Measurements from ENCODE around the gene TRPC4. TPM values are rescaled to one million over a fixed set of nuclear protein-coding genes. Genes with fewer than 3 reads are reported as not detected.

The TRPC4 gene
- total RNA-seq, 6 experiments from 2014 or later, result 0.07 to 0.74 (median 0.46) TPM; not detected in 2

GRCh38 chr13:37889820-37890219 lies 20.2 kb upstream of the TRPC4 start:
- intact Hi-C loops (cut with DNase I), result no loop called here
- DNase-seq (no peak), ATAC-seq (no peak)
- Histone ChIP-seq H3K4me3 (no peak overlapping the region), H3K36me3 (no peaks in the 10 kb centered on the region), H3K4me1 (no peaks in the 10 kb centered on the region), H3K9me3 (no peaks in the 10 kb centered on the region), H3K27ac (no peak overlapping the region), H3K27me3 (no peaks in the 10 kb centered on the region)
- WGBS (ENCODE audit: insufficient coverage, low coverage, low lambda C conversion rate, missing lambda C conversion rate), result 33% methylated on average over 4 of the region's 4 CpGs
- TF ChIP-seq CTCF (IDR thresholded peaks at IDR 0.05) (no peak), POLR2A (IDR thresholded peaks at IDR 0.05) (no peak)

- Histone ChIP-seq H3K27me3 (no peaks in the 10 kb centered on the region), H3K4me3 (no peak overlapping the region), H3K4me1 (no peaks in the 10 kb centered on the region), H3K36me3 (no peaks in the 10 kb centered on the region), H3K27ac (no peak overlapping the region), H3K9me3 (no peaks in the 10 kb centered on the region)
- WGBS (ENCODE audit: insufficient coverage, low coverage, low lambda C conversion rate, missing lambda C conversion rate), result 68% methylated on average over 2 of the region's 2 CpGs
- DNase-seq (no peak), ATAC-seq (no peak)
- intact Hi-C loops (cut with DNase I), result no loop called here
- TF ChIP-seq POLR2A (IDR thresholded peaks at IDR 0.05) (no peak), CTCF (IDR thresholded peaks at IDR 0.05) (no peak)
Measured at GRCh38 chr13:37889102-37889501, 19.5 kb upstream of the TRPC4 start.

GRCh38 chr13:37886879-37887278 lies 17.3 kb upstream of the TRPC4 start:
- WGBS (ENCODE audit: insufficient coverage, low coverage, low lambda C conversion rate, missing lambda C conversion rate), result 56% methylated on average over 4 of the region's 4 CpGs
- intact Hi-C loops (cut with DNase I), result no loop called here
- no peak overlapping the region for H3K27ac ChIP-seq
- DNase-seq, result no peak
- H3K36me3 ChIP-seq, result no peaks in the 10 kb centered on the region
- ATAC-seq, result no peak
- no peaks in the 10 kb centered on the region for H3K4me1 ChIP-seq
- H3K27me3 ChIP-seq, result no peaks in the 10 kb centered on the region
- TF ChIP-seq POLR2A (IDR thresholded peaks at IDR 0.05) (no peak), CTCF (IDR thresholded peaks at IDR 0.05) (no peak)
- H3K9me3 ChIP-seq, result no peaks in the 10 kb centered on the region
- H3K4me3 ChIP-seq, result no peak overlapping the region

GRCh38 chr13:37884674-37885073 lies 15.1 kb upstream of the TRPC4 start:
- no peak for TF ChIP-seq CTCF (IDR thresholded peaks at IDR 0.05)
- no peak for TF ChIP-seq POLR2A (IDR thresholded peaks at IDR 0.05)

GRCh38 chr13:37884026-37884425 lies 14.5 kb upstream of the TRPC4 start:
- no peaks in the 10 kb centered on the region for H3K27me3 ChIP-seq
- 60% methylated on average over 1 of the region's 1 CpG for WGBS (ENCODE audit: insufficient coverage, low coverage, low lambda C conversion rate, missing lambda C conversion rate)
- no peak overlapping the region for H3K27ac ChIP-seq
- H3K36me3 ChIP-seq, result no peaks in the 10 kb centered on the region
- no peak overlapping the region for H3K4me3 ChIP-seq
- no peak for DNase-seq
- ATAC-seq, result no peak
- H3K9me3 ChIP-seq, result no peaks in the 10 kb centered on the region
- TF ChIP-seq CTCF (IDR thresholded peaks at IDR 0.05), result no peak
- no peak for TF ChIP-seq POLR2A (IDR thresholded peaks at IDR 0.05)
- intact Hi-C loops (cut with DNase I), result no loop called here
- no peaks in the 10 kb centered on the region for H3K4me1 ChIP-seq

More at GRCh38 chr13:37884674-37885073, 15.1 kb upstream of the TRPC4 start:
- no peak for DNase-seq
- Histone ChIP-seq H3K9me3 (no peaks in the 10 kb centered on the region), H3K36me3 (no peaks in the 10 kb centered on the region), H3K4me3 (no peak overlapping the region), H3K27me3 (no peaks in the 10 kb centered on the region), H3K27ac (no peak overlapping the region), H3K4me1 (no peaks in the 10 kb centered on the region)
- intact Hi-C loops (cut with DNase I), result no loop called here
- ATAC-seq, result no peak
- WGBS (ENCODE audit: insufficient coverage, low coverage, low lambda C conversion rate, missing lambda C conversion rate), result 83% methylated on average over 2 of the region's 2 CpGs
